Erythroblast (primary cell): Measurements from ENCODE around the gene ZNF174.

ENCODE experiments used
- GATA1 ChIP-seq: IDR thresholded peaks from 2 replicates; pipeline ENCODE4 v1.6.1; 2011; ENCODE audit warnings: low read depth, mild to moderate bottlenecking, control low read depth, low read length, moderate library complexity
- POLR2A ChIP-seq: IDR thresholded peaks from 2 replicates; pipeline ENCODE4 v1.6.1; 2011; ENCODE audit warnings: mild to moderate bottlenecking, low read length

GRCh38 chr16:3458278-3458851 is 57.4 kb downstream of the ZNF174 start:
- TF ChIP-seq POLR2A: no peak
- TF ChIP-seq GATA1: no peak
